ENCODE results near the gene IDH3G.
"Not testable (repeated sequence)": the region's sequence is repeated elsewhere in the genome, so short reads cannot be mapped to it uniquely, and the experiment has no call there.

The IDH3G gene

GRCh38 chrX:153761863-153762262 is 32.3 kb downstream of the IDH3G start:
- no peak for DNase-seq (ENCODE audit: low read depth)

DNA sequence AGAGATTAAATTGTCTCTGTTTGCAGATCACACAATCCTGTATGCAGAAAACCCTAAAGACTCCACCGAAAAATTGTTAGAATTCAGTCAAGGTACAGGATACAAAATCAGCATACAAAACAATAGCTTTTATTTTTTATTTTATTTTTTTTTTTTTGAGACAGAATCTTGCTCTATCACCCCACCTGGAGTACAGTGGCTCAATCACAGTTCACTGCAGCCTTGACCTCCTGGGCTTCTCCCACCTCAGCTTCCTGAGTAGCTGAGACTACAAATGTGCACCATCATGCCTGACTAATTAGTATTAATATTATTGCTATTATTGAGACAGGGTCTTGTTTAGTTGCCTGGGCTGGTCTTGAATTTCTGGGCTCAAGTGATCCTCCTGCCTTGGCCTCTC is 39.0 kb downstream of the IDH3G start:
- DNase-seq (ENCODE audit: low read depth): no peak

- DNase-seq (ENCODE audit: low read depth): no peak
Observed at GRCh38 chrX:153750127-153750774, 43.9 kb downstream of the IDH3G start.

DNA sequence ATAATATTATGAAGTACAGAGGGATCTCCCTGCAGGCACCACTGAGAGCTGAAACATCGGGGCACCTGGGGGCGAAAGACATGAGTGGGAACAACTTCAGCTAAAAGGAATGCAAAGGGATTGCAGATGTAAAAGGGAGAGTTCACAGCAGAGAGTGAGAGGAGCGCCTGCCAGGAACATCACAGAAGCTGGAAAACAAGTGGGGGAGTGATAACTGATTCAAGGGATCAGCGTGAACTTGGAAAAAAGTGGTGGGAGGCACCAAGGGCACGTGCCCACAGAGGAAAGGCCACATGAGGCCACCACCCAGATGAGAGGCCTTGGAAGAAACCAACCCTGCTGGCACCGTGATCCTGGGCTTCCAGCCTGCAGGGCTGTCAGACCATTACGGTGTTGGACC is 45.2 kb downstream of the IDH3G start:
- DNase-seq (ENCODE audit: low read depth): not testable (repeated sequence)

DNA sequence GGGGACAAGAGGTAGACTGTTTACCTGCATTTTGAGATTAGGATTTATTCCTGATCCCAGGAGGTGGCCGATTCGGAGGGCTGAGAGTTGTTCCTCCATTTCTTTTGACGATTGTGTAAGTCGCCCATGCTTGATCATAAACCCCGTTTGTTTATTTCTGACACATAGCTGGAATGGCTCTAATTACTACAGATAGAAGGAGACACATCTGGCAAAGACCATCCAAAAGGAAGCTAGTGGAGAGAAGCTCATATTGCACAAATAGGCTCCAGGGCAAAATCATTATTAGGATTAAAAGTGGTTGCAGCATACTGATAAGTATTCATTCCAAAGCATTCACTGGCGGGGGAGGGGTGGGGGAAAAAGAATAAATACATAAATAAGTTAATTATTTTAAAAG is 47.2 kb downstream of the IDH3G start:
- DNase-seq (ENCODE audit: low read depth): not testable (repeated sequence)

GRCh38 chrX:153746359-153746758 is 47.8 kb downstream of the IDH3G start:
- no peak for DNase-seq (ENCODE audit: low read depth)

DNA sequence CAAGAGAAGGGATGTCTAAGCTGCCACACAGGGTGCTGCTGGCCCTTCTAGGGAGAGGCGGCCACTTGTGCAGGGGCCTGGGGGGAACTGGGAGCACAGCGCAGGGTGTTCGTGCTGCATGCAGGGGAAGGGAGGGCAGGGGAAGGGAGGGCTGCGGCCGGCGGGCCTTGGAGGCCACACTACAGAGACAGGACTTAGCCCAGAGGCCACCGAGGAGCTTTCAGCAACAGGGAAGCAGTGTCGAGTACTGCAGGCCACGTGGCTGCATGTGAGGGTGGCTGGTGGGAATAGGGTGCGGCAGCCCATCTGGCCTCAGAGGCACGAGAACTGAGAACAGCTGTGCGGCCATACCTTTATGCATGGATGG is 49.1 kb downstream of the IDH3G start:
- DNase-seq (ENCODE audit: low read depth): not testable (repeated sequence)

DNA sequence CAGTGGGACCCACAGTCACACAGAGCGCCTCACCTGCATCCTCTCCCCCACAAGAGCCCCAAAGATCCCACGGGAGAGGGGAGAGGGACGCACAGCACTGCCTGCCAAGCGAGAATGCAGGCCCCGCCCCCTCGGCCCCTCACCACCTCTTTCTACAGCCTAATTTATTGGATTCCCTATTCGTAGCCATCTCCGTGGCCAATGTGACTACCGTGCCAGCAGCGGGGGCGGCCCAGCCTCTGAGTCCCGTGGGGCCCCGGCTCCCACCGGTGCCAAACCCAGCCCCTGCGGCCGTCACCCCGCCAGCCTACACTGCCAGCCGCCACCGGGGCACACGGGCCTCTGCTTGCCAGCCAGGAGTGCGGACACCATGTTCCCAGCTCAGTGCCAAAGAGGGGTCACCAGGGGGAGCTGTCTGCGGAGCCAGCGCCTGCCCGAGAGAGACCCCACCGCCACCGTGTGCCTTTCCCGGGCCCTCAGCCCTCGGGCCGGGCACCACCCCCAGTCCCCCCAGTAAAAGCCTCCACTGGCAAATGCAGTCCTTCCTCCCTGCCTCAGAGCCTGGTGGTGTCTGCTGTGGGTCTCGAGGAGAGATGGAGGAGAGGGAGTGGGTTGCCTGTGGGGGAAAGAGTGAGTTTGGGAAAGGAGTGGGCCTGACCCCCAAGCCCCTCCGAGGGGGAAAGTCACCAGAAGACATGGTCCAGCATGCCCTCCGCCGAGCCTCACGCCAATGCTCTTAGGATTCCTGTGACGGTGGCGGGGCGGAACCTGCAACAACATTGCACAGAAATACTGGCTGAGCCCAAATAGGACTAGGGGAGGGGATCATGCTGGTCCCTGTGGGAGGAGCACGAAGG is 49.7 kb downstream of the IDH3G start:
- DNase-seq (ENCODE audit: low read depth): no peak

DNA sequence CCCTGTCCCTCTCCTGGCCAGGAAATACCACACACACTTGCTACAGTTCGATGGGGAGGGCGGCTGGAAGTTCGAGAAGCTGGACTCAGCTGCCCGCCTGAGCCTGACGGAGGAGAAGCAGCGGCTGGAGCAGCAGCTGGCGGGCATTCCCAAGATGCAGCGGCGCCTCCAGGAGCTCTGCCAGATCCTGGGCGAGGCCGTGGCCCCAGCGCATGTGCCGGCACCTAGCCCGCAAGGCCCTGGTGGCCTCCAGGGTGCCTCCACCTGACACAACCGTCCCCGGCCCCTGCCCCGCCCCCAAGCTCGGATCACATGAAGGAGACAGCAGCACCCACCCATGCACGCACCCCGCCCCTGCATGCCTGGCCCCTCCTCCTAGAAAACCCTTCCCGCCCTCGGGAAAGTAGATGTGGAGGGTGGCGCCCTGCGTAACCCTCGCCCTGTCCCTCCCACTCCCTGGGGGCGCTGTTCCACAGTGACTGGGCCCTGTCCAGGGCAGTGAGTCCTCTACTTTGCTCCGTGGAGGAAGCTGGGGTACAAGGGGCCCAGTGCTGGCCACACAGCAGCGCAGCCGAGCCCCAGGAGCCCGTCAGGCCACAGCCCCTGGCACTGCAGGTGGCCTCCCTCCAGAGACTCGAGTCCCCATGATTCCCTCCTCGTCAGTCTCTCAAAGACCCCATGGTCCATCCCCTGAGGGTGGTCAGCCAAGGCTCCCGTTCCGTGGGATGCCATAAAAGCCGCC is 50.5 kb downstream of the IDH3G start:
- not testable (repeated sequence) for DNase-seq (ENCODE audit: low read depth)

- DNase-seq (ENCODE audit: low read depth): not testable (repeated sequence)
Observed at GRCh38 chrX:153742796-153743467, 51.2 kb downstream of the IDH3G start.

DNA sequence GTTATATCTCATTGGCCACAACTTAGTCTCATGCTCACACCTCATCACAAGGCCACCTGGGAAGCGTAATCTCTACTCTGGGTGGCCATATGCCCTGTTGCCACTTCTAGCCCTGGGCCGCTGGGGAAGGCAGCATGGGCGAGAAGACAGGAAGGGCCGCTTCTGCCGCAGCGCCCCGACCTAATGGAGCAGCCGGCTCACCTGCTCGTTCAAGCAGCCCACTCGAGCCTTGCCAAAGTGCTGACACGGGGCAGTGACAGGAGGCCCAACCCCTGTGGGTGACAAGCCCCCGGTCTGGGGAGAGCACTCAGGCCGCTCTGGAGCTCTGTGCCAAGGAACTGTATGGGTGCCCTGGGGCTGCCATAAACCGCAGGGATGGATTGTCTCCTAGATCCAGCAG is 52.1 kb downstream of the IDH3G start:
- DNase-seq (ENCODE audit: low read depth): not testable (repeated sequence)

DNA sequence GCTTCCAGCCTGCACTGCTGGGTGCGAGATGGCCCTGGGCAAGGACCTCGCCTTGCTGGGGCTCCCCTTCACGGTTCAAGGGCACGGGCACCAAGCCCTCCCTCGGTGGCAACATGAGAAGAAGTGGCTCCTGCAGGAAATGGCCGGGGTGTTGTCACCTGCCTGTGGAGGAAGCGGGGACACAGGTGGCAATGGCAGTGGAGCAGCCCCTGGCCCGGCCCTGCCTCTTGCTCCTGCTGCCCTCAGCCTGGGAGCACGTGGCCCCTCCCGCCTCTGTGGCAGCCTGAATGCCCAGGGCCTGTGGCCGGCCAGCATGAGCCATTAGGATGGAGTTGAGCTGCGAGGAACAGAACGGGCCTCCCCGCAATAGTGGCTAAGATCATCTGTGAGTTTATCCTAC is 52.7 kb downstream of the IDH3G start:
- DNase-seq (ENCODE audit: low read depth): no peak

DNA sequence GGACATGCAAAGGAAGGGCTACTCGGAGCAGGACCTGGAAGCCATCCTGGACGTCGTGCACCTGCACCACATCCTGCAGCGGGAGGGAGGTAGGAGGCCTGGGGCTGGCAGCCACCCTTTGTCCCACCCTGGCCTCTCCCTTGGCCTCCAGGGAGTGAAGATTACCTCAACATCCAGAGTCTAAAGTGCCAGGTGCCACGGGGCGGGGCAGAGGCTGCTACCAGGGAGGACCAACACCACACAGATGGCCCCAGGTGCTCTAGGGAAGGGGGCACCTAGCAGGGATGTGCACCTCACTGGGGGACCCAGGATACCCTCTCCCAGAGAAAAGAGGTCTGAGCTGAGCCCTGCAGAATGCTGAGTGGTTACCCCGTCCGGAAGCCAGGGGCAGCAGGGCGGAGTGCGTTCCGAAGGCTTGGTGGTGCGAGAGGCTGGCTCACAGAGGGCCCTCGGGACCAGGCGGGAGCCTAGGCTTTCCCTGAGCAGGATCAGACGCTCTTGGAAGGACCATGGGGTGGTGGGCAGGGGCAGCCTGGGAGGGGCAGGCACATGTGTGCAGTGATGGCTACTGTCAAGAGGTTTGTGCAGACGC is 53.4 kb downstream of the IDH3G start:
- no peak for DNase-seq (ENCODE audit: low read depth)

GRCh38 chrX:153739754-153740486 is 54.3 kb downstream of the IDH3G start:
- DNase-seq (ENCODE audit: low read depth): no peak

DNA sequence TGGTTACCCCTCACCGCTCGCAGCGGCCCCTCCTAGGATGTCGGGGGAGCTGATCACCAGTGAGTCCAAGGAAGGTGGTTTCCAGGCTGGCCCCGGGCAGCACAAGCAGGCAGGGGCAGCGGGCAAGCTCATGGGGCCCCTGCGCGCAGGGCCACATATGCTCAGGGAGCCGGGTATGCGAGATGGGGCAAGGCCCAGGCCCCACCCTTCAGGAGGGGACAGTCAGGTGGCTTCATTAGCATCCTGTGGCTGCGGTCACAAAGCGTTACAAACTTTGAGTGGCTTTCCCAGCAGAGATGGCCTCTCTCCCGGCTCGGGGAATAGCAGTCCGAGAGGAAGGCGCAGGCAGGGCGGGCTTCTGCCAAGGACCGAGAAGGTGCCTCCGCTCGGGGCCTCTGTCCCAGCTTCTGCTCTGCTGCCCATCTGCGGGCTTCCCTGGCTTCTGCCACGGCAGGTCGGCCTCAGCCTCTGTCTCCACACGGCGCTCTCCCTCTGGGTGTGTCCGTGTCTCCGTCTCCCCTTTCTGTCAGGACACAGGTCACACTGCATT is 56.0 kb downstream of the IDH3G start:
- no peak for DNase-seq (ENCODE audit: low read depth)

DNA sequence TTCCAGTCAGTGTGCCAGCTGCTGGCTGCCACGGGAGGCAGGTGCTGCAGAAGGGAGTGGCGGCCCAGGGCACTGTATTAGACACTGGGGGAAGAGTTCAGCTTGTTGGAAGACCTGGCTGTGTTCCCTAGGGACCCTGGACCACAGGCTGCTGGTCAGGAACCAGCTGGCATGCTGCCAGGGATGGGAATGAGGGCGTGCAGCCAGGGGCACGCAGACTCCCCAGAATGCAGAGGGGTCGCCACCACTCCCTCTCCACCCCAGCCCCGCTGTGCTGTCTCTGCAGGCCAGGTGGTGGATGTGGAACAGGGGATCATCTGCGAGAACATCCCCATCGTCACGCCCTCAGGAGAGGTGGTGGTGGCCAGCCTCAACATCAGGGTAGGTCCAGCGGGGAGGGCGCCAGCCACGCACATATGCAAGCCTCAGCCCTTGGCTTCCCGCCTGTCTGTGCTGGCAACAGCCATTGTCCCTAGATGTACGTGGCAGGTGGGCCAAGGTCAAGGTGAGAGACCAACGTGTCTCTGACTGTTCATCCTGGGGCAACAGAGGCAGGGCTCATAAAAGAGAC is 57.2 kb downstream of the IDH3G start:
- no peak for DNase-seq (ENCODE audit: low read depth)

DNA sequence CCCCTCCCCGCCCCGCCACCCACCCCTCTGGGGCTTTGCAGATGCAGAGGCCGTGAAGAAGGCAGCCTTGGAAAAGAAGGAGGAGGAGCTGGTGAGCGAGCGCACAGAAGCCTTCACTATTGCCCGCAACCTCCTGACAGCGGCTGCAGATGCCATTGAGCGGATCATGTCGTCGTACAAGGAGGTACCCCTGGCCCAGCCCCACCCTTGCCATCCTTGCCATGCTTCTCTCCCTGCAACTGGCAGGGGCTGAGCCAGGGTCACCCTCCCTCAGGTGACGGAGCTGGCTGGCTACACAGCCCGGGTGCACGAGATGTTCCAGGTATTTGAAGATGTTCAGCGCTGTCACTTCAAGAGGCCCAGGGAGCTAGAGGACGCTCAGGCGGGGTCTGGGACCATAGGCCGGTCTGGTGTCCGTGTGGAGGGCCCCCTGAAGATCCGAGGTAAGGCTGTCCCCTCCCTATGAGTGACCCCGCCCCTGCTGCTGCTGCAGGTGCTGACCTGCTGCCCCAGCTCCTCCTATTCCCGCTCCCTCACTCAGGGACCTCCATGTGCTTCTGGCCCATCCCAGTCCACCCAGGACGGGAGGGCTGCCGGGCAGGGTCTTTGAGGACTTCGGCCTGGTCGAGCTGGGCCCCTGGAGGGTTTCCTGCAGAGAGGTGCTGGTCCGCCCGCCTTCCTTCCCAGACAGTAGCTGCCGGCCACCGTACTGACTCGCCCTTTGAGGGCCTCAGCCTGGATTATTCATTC is 57.9 kb downstream of the IDH3G start:
- DNase-seq (ENCODE audit: low read depth): no peak
